ENCODE results near the gene KRTAP10-2.

- TF ChIP-seq YY1 (IDR thresholded peaks at IDR 0.05; ENCODE audit: low read depth) (no peak), TAF1 (IDR thresholded peaks at IDR 0.05; ENCODE audit: low read depth) (no peak), EGR1 (IDR thresholded peaks at IDR 0.05) (no peak), RAD21 (IDR thresholded peaks at IDR 0.05; ENCODE audit: low read depth) (no peak), MAX (IDR thresholded peaks at IDR 0.05) (peak; percentile 77), NFIC (IDR thresholded peaks at IDR 0.05) (no peak), CEBPB (IDR thresholded peaks at IDR 0.05) (no peak), CREB1 (IDR thresholded peaks at IDR 0.05; ENCODE audit: low read depth) (no peak), TEAD4 (IDR thresholded peaks at IDR 0.05) (no peak)
- TF ChIP-seq, protein P1, sequence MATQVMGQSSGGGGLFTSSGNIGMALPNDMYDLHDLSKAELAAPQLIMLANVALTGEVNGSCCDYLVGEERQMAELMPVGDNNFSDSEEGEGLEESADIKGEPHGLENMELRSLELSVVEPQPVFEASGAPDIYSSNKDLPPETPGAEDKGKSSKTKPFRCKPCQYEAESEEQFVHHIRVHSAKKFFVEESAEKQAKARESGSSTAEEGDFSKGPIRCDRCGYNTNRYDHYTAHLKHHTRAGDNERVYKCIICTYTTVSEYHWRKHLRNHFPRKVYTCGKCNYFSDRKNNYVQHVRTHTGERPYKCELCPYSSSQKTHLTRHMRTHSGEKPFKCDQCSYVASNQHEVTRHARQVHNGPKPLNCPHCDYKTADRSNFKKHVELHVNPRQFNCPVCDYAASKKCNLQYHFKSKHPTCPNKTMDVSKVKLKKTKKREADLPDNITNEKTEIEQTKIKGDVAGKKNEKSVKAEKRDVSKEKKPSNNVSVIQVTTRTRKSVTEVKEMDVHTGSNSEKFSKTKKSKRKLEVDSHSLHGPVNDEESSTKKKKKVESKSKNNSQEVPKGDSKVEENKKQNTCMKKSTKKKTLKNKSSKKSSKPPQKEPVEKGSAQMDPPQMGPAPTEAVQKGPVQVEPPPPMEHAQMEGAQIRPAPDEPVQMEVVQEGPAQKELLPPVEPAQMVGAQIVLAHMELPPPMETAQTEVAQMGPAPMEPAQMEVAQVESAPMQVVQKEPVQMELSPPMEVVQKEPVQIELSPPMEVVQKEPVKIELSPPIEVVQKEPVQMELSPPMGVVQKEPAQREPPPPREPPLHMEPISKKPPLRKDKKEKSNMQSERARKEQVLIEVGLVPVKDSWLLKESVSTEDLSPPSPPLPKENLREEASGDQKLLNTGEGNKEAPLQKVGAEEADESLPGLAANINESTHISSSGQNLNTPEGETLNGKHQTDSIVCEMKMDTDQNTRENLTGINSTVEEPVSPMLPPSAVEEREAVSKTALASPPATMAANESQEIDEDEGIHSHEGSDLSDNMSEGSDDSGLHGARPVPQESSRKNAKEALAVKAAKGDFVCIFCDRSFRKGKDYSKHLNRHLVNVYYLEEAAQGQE (IDR thresholded peaks at IDR 0.05; ENCODE audit: low read depth), result no peak
Measured at GRCh38 chr21:44557491-44558328, 6.4 kb upstream of the KRTAP10-2 start.

All from Ishikawa (cell line).